HG02678 (cell line): ENCODE results near the gene BRK1.
"Not testable (repeated sequence)": the region's sequence is repeated elsewhere in the genome, so short reads cannot be mapped to it uniquely, and the experiment has no call there.

Experiments
- ATAC-seq: cut with Tn5 transposase; IDR thresholded peaks from one replicate; pipeline ENCODE4 v1.9.1; 2021; ENCODE audit warnings: mild to moderate bottlenecking, moderate library complexity; ENCODE audit not compliant: unreplicated experiment

BRK1 gene

DNA sequence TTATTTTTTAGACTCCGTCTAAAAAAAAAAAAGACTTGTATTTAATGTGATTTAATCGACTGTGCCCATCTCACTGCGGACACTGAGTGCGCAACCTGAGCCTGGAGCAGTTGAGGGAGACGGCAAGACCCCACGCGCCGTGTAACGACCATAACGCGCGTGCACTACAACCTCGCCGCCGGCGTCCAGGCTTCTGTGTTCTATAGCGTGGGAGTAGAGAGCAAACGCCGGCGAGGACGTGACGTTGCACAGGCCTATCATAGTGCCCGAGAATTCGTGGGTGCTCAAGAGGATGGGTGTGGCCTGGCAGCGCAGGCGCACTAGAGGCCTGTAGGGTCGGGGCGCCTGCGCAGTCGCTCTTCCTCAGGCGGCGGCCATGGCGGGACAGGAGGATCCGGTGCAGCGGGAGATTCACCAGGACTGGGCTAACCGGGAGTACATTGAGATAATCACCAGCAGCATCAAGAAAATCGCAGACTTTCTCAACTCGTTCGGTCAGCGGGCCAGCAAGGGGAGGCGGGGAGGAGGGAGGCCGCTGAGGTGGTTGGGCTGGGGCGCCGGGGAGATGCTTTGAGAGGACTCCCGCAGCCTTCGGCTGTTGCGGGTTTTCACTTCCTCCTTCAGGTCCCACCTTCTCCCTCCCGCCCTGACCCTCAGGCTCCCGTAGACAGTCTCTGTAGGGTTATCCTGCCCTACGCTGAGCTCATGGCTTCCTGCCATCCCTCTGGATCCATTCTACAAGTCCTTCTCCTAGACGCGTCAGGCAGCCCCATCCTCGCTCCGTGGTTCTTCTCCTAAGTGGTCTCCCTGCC, at the start of gene BRK1:
TSS of gene BRK1 (plus strand) at position 350 of the 812 bp plus-strand sequence. CDS start at position 377, 27 bp downstream.
- ATAC-seq, result peak; percentile 94

DNA sequence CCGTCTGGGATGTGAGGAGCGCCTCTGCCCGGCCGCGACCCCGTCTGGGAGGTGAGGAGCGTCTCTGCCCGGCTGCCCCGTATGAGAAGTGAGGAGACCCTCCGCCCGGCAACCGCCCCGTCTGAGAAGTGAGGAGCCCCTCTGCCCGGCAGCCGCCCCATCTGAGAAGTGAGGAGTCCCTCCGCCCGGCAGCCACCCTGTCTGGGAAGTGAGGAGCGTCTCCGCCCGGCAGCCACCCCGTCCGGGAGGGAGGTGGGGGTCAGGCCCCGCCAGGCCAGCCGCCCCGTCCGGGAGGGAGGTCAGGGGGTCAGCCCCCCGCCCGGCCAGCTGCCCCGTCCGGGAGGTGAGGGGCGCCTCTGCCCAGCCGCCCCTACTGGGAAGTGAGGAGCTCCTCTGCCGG, 45.4 kb upstream of the BRK1 start:
- ATAC-seq, result not testable (repeated sequence)

DNA sequence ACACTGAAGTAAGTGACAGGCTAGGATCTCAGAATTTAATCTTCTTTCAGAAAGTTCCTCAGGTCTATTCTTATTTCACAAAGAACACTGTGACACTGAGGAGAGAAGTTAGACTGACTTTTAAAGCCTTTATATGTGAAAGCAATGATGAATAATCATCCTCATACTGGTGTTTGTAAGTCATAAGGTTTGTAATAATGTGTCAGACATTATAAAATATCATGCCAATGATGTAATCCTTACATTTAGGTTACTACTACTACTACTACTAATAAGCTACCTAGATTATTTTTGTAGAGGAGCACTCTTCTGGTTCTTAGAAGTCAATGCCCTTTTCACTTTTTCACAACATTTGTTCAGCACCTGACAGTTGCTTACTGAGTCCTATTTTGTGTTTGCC, 40.8 kb upstream of the BRK1 start:
- no peak for ATAC-seq

DNA sequence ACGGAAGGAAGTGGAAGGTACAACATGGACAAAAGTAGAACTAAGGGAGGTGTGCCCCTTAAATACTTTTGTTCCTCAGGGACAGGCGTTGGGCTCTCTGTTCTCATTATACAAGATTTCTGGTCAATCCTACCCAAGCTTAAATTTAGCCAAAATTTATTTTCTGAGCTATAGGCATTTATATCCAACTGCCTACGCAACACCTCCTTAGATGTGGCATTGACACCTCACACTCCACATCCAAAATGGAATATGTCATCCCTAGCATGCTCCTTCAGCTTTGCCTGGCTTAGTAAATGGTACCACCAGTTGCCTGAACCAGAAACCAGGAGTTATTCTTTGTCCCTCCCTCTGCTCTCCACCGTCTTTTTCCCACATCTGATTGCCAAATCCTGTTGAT, 33.6 kb upstream of the BRK1 start:
- no peak for ATAC-seq

DNA sequence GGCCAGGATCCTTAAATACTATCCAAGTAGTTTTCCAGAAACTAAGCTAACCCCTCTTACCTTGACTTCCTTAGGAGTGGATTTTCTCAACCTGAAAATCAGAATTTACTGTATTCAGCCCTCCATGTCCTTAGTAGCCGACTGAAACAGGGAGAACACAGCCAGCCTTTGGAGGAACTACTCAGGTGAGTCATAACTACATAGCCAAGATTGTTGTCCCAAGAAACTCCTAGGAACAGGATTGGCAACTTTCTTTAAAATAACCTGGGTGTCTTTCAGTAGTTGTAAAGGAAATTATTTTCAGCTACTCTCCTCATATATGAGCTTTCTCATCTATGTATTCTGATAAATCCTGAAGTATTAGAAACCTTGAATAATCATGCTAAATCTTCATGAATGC, 29.7 kb upstream of the BRK1 start:
- no peak for ATAC-seq

DNA sequence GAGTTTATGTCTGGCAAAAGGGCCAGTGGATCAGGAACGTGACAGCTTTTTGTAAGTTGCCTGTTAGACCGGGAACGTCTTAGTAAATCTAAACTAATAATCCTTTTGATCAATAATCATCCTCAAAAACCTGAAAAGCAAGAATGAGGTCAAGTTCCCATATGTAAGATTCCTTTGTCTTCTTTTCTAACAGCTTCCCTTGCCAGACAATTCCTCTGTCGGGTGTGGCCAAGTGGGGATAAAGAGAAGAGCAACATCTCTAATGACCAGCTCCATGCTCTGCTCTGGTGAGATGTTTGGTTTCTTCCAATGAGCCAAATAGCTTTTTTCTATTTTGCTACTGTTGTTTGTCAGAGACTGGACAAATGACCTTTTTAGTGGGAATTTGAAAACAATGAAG, 27.2 kb upstream of the BRK1 start:
- no peak for ATAC-seq

DNA sequence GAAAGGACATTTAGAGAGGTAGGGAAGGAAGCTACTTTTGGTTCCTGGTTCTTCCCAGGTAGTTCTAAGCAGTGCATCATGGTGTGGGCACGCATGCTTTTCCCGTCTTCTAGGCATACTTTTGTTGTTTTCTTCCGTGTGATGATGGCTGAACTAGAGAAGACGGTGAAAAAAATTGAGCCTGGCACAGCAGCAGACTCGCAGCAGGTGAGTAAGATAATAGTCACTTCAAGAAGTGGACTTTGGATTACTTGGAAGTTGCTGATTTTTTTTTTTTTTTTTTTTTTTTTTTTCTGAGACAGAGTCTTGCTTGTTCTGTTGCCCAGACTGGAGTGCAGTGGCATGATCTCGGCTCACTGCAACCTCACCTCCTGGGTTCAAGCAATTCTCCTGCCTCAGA, 25.3 kb upstream of the BRK1 start:
- ATAC-seq, result no peak

DNA sequence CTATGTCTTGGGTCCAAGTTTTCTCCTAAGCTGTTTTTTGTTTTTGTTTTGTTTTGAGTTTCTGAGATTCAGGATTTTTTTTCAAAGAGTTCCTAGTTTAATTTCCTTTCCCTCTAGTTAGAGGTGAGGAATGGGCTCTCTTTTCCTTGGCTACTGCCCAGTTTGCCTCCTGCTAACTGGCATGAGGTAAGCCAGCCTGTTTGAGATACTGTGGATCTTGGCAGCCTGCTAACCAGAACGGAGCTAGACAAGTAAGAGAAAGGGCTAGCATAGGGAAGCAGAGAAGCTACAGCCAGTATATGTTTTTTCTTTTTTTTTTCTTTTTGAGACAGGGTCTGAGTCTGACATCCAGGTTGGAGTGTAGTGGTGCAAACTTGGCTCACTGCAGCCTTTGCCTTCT, 24.7 kb upstream of the BRK1 start:
- ATAC-seq, result not testable (repeated sequence)

DNA sequence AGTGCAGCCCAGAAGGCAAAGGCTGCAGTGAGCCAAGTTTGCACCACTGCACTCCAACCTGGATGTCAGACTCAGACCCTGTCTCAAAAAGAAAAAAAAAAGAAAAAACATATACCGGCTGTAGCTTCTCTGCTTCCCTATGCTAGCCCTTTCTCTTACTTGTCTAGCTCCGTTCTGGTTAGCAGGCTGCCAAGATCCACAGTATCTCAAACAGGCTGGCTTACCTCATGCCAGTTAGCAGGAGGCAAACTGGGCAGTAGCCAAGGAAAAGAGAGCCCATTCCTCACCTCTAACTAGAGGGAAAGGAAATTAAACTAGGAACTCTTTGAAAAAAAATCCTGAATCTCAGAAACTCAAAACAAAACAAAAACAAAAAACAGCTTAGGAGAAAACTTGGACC, 24.1 kb upstream of the BRK1 start:
- ATAC-seq, result not testable (repeated sequence)

DNA sequence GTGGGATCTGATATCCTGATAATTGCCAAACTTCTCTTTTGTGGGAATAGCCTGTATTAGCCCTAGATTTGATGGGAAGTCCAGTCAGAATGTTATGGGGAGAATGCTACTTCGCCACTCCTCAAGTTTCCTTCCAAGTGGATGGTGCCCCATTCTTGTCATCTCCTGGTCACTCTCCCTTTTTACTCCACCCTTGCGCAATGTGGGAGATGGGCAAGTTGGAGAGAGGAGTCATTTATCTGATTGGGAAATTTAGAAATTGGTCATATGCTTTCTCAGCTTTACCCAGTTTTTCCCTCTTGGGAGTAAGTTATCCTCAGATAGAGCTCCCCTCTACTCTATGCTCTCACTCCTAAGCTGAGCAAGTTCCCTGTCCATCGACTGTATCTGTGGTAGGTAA, 21.8 kb upstream of the BRK1 start:
- no peak for ATAC-seq

DNA sequence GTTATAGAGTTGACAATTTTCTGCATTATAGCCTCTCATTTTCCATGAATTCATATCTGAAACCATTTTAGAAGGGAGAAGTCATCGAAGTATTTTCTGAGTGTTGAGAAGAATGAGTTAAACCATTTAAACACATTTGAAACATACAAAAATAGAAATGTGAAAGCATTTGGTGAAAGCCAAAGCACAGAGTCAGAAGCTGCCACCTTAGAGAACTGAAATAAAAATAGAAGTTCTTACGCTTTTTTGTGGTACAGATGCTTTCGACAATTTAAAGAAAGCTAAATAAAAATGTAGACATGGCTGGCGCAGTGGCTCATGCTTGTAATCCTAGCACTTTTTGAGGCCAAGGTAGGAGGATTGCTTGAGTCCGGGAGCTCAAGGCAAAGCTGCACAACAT, 16.4 kb upstream of the BRK1 start:
- no peak for ATAC-seq

DNA sequence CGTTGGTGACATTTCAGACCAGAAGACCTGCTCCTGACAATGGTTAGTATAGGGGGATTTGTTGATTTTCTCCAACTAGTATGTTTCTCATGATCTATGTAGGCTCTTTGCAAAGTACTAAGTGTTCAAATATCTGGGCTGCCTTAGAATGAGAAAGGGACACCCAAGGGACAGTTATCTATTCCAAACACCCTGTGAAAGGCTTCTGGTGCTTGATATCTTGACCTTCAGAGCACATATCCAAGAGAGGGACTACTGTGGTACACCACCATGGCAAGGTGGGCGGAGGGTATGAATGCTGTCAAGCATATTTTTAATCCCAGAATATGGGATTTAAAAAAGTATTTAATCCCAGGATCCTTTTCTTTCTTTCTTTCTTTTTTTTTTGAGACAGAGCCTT, 8.6 kb upstream of the BRK1 start:
- no peak for ATAC-seq

DNA sequence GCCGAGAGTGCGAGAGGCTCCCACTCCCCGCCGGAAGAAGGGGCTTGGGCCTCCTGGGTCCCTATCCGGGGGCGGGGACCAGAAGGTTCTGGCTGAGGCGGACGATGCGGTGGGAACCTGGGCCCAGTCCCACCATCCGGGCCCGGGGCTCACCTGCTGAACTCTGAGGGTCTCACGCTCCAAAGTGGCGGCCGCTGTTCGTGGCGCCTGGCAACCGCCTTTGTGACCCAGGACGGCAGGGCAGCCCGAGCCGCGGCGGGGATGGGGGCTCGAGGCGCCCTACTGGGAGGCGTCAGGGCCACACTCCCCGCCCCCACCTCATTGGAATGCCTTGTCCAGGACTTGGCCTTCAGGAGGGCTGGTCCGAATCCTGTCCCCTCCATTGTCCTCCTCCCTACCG, 7.4 kb upstream of the BRK1 start, which contains the start of gene FANCD2OS:
TSS of gene FANCD2OS (minus strand) at position 165 of the 400 bp plus-strand sequence. CDS start 3,481 bp downstream, outside the sequence.
- ATAC-seq, result no peak

DNA sequence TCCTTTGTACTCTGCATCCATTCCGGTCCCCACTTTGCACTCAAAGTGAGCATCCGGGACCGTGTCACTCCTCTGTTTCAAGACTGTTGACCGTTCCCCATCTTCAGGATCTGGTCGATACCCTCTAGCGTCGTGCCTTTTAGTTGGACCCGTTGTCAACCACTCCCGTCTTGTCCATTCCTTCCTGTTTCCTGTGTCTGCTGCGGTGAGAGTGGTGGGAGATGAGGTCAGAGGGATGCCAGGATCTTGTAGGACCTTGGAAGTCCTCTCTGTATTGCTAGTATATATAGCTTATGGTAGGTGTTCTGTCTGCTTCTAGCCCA, 624 bp downstream of the BRK1 start:
- ATAC-seq, result peak; percentile 18

DNA sequence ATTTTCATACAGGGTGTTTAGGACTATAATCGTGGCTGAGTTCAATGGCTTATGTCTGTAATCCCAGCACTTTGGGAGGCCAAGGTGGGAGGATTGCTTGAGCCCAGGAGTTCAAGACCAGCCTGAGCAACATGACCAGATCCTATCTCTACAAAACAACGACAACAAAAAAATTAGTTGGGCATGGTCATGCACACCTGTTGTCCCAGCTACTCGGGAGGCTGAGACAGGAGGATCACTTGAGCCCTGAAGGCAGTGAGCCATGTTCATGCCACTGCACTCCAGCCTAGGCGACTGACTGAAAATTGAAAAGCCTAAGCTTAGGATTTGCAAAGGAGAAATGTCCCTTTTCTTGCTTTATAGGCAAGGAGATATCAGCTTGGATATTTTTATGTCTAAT, 1.5 kb downstream of the BRK1 start:
- ATAC-seq, result no peak

DNA sequence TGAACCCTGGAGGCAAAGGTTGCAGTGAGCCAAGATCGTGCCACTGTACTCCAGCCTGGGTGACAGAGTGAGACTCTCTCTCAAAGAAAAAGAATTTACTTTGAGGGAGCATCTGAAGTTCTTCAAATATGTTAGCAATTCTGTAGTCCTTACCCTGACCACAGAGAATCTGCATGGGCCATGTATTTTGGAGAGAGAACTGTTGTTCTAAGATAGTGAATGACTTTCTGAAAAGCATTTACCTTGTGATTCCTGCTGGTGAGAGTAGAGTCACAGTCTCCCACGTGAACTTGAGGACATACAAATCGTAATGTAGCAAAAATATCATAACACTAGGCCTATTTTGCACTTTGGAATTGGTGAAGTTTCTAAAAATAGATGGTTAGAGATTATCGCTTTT, 3.9 kb downstream of the BRK1 start:
- no peak for ATAC-seq

DNA sequence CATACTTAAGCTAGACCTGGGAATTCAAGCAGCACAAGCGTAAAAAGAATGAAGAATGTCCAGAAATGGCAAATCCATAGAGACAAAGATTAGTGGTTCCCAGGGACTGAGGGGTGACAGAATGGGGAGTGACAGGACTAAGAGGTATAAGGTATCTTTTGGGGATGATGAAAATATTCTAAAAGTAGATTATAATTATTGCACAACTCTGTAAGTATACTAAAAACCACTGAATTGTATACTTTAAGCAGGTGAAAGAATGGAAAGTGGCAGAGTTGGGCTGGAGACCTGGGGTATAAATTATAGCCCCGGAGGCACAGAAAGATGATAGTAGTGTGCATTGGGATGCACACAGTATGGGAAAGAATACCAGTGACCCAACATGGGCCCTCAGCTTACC, 5.6 kb downstream of the BRK1 start:
- ATAC-seq, result no peak

DNA sequence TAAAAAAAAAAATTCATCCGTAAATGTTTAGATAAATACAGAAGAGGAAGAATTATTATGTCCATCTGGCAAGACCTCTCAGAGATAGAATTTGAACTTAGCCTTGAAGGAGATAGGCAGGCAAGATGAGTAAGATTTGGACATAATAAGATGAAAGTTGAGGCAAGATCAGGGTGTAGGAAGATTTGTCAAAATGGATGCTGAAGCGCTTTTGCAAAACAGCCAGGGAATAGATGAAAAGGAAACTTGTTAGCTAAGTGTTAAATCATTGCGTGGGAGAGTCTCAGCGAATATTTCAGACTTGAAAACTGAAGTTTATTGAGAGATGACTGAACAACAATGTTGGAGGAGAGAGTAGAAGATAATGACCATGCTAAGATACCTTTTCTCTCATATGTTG, 7.2 kb downstream of the BRK1 start:
- no peak for ATAC-seq

DNA sequence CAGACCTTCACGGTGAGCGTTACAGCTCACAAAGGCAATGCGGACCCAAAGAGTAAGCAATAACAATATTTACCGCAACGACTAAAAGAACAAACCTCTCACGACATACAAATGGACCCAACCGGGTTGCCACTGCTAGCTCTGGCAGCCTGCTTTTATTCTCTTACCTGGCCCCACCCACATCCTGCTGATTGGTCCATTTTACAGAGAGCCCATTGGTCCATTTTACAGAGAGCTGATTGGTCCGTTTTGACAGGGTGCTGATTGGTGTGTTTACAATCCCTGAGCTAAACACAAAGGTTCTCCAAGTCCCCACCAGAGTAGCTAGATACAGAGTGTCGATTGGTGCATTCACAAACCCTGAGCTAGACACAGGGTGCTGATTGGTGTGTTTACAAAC, 20.4 kb downstream of the BRK1 start:
- ATAC-seq, result not testable (repeated sequence)

DNA sequence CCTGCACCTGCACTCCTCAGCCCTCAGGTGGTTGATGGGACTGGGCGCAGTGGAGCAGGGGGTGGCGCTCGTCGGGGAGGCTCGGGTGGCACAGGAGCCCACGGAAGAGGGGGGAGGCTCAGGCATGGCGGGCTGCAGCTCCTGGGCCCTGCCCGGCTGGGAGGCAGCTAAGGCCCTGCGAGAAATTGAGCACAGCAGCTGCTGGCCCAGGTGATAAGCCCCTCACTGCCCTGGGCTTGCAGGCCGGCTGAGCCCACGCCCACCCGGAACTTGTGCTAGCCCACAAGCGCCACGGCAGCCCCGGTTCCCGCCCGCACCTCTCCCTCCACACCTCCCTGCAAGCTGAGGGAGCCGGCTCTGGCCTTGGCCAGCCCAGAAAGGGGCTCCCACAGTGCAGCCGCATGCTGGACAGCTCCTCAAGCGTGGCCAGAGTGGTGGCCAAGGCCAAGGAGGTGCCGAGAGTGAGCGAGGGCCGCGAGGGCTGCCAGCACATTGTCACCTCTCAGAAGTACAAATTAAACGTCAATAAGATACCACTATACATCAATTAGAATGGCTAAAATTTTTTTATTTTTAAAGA, 21.0 kb downstream of the BRK1 start:
- ATAC-seq, result no peak

DNA sequence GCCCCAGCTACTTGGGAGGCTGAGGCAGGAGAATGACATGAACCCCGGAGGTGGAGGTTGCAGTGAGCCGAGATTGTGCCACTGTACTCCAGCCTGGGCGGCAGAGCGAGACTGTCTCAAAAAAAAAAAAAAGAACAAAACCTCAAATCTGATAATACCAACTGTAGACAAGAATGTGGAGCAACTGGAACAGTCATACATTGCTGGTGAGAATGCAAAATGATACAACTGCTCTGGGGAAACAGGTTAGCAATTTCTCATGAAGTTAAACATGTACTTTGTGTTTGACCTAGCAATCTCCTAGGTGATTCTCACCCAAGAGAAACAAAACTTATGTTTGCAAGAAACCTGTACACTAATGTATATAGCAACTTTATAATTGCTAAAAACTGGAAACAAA, 21.7 kb downstream of the BRK1 start:
- ATAC-seq, result no peak

DNA sequence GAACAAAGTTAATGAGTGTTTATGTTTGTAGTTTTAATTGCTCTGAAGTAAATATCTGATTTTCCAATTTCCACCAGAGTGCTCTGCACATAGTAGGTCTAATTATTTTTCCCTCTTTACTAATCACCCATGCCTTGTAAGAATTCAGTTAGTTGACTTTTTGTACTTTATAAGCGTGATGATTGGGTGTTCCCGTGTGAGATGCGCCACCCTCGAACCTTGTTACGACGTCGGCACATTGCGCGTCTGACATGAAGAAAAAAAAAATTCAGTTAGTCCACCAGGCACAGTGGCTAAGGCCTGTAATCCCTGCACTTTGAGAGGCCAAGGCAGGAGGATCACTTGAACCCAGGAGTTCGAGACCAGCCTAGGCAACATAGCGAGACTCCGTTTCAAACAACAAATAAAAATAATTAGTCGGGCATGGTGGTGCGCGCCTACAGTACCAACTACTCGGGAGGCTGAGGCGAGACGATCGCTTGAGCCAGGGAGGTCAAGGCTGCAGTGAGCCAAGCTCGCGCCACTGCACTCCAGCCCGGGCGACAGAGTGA, 25.6 kb downstream of the BRK1 start:
- ATAC-seq, result no peak
